ENCODE data around the gene NCOA3. TPM values are rescaled to one million over a fixed set of nuclear protein-coding genes. Genes with fewer than 3 reads are reported as not detected.

NCOA3 gene
- total and polyA plus RNA-seq, 2 of the 8 experiments (the other 6 are each of a cell fraction or from before 2014, with no cell fraction given) = 7.9 to 24.7 TPM

- TF ChIP-seq POLR2AphosphoS5 (IDR thresholded peaks at IDR 0.05; ENCODE audit: low read depth, low read length) (no peak), TAF1 (IDR thresholded peaks at IDR 0.05; ENCODE audit: low read depth, low read length) (no peak), SIX5 (IDR thresholded peaks at IDR 0.05; ENCODE audit: low read depth, low read length) (no peak)
Observed at GRCh38 chr20:47676912-47677634, 175.4 kb downstream of the NCOA3 start (continued).
